Neural cell (in vitro differentiated cells): ENCODE data around the gene MIS12. TPM values are rescaled to one million over a fixed set of nuclear protein-coding genes. Genes with fewer than 3 reads are reported as not detected.

Experiments used
- H2AFZ ChIP-seq: fragments of 200-600, 300-800 bp; sonication (generic), shearing (Covaris generic); 2 replicates; pipeline ENCODE4 v1.6.0; 2014; ENCODE audit warnings: low read depth, mild to moderate bottlenecking, antibody characterized with exemption, low read length, moderate library complexity
- H3F3A ChIP-seq: fragments of 200-600 bp; shearing (Covaris generic); 2 replicates; pipeline ENCODE4 v1.6.1; 2016; ENCODE audit warnings: mild to moderate bottlenecking, moderate library complexity, mixed read lengths, antibody characterized with exemption, low read length; ENCODE audit not compliant: insufficient read depth, poor library complexity, severe bottlenecking
- H3K27ac ChIP-seq: fragments of 200-600, 300-800 bp; sonication (generic), shearing (Covaris generic); 2 replicates; pipeline ENCODE4 v1.5.1; 2014; ENCODE audit warnings: mild to moderate bottlenecking, low read length, moderate library complexity
- H3K27me3 ChIP-seq: fragments of 300-800, 200-600 bp; sonication (generic), shearing (Covaris generic); 2 replicates; pipeline ENCODE4 v1.6.0; 2014; ENCODE audit warnings: mild to moderate bottlenecking, low read depth, low read length, moderate library complexity; ENCODE audit not compliant: insufficient read depth
- H3K36me3 ChIP-seq: fragments of 300-800, 200-600 bp; sonication (generic), shearing (Covaris generic); 2 replicates; pipeline ENCODE4 v1.5.1; 2014; ENCODE audit warnings: mild to moderate bottlenecking, antibody characterized with exemption, low read length, moderate library complexity; ENCODE audit not compliant: insufficient read depth
- H3K4me2 ChIP-seq: fragments of 300-800, 200-600 bp; sonication (generic), shearing (Covaris generic); 2 replicates; pipeline ENCODE4 v1.6.0; 2014; ENCODE audit warnings: mild to moderate bottlenecking, low read length
- H3K4me3 ChIP-seq: fragments of 300-800, 200-600 bp; sonication (generic), shearing (Covaris generic); 2 replicates; pipeline ENCODE4 v1.5.1; 2014; ENCODE audit warnings: mild to moderate bottlenecking, low read length, moderate library complexity
- H3K79me2 ChIP-seq: fragments of 200-600 bp; shearing (Covaris generic); replicated peaks from 2 replicates; pipeline ENCODE4 v1.6.0; 2014; ENCODE audit warnings: mild to moderate bottlenecking, low read length, moderate library complexity; ENCODE audit not compliant: insufficient read depth
- H3K9ac ChIP-seq: fragments of 300-800, 200-600 bp; sonication (generic), shearing (Covaris generic); 2 replicates; pipeline ENCODE4 v1.6.1; 2016; ENCODE audit warnings: mild to moderate bottlenecking, low read length, mixed read lengths
- H3K9me2 ChIP-seq: fragments of 200-600 bp; shearing (Covaris generic); 2 replicates; pipeline ENCODE4 v1.6.1; 2016; ENCODE audit warnings: mild to moderate bottlenecking, low read length, mixed read lengths; ENCODE audit not compliant: insufficient read depth
- H3K9me3 ChIP-seq: fragments of 200-600, 300-800 bp; sonication (generic), shearing (Covaris generic); 2 replicates; pipeline ENCODE4 v1.6.1; 2016; ENCODE audit warnings: mild to moderate bottlenecking, mixed run types, low read length, moderate library complexity, mixed read lengths
- H4K20me1 ChIP-seq: fragments of 200-600 bp; shearing (Covaris generic); 2 replicates; pipeline ENCODE4 v1.6.1; 2016; ENCODE audit warnings: mild to moderate bottlenecking, mixed run types; ENCODE audit not compliant: insufficient read depth
- EP300 ChIP-seq: fragments of 450-650 bp; conservative IDR thresholded peaks from 2 replicates; pipeline ENCODE4 v1.6.1; 2014; ENCODE audit warnings: antibody characterized with exemption, mild to moderate bottlenecking, moderate library complexity; ENCODE audit not compliant: poor library complexity, severe bottlenecking
- EZH2 ChIP-seq: fragments of 200-600, 300-800 bp; shearing (Covaris generic), sonication (generic); IDR thresholded peaks from 2 replicates; pipeline ENCODE4 v1.6.1; 2014; ENCODE audit warnings: antibody characterized with exemption, low read length, borderline replicate concordance, mild to moderate bottlenecking; ENCODE audit not compliant: insufficient read depth, poor library complexity, severe bottlenecking
- MXI1 ChIP-seq: fragments of 450-650 bp; conservative IDR thresholded peaks from 2 replicates; pipeline ENCODE4 v1.6.1; 2014; ENCODE audit warnings: antibody characterized with exemption, mild to moderate bottlenecking; ENCODE audit not compliant: poor library complexity, severe bottlenecking
- POLR2AphosphoS5 ChIP-seq: IDR thresholded peaks from 2 replicates; pipeline ENCODE4 v1.6.1; 2012
- RAD21 ChIP-seq: fragments of 450-650 bp; conservative IDR thresholded peaks from 2 replicates; pipeline ENCODE4 v1.6.1; 2014; ENCODE audit warnings: antibody characterized with exemption, mild to moderate bottlenecking, moderate library complexity
- SMC3 ChIP-seq: fragments of 450-650 bp; conservative IDR thresholded peaks from 2 replicates; pipeline ENCODE4 v1.6.1; 2014; ENCODE audit warnings: antibody characterized with exemption, mild to moderate bottlenecking, moderate library complexity; ENCODE audit not compliant: poor library complexity
- TAF1 ChIP-seq: IDR thresholded peaks from 2 replicates; pipeline ENCODE4 v1.6.1; 2012; ENCODE audit warnings: low read depth
- polyA plus RNA-seq: library from polyadenylated mRNA; depleted of rRNA; stranded (reverse); fragments of >200 nt; gene quantifications from 2 replicates; pipeline ENCODE4 v1.2.3, GENCODE V29; 2014
- TF ChIP-seq, protein P1 (sequence below): IDR thresholded peaks from 2 replicates; pipeline ENCODE4 v1.6.1; 2012; ENCODE audit warnings: borderline replicate concordance
- TF ChIP-seq, protein P2 (sequence below): fragments of 450-650 bp; IDR thresholded peaks from 2 replicates; pipeline ENCODE4 v1.5.1; 2014; ENCODE audit warnings: antibody characterized with exemption, mild to moderate bottlenecking, moderate library complexity; ENCODE audit not compliant: poor library complexity, severe bottlenecking

Gene MIS12
- polyA plus RNA-seq, 1 donor from 2014 or later = 41.4 TPM

DNA sequence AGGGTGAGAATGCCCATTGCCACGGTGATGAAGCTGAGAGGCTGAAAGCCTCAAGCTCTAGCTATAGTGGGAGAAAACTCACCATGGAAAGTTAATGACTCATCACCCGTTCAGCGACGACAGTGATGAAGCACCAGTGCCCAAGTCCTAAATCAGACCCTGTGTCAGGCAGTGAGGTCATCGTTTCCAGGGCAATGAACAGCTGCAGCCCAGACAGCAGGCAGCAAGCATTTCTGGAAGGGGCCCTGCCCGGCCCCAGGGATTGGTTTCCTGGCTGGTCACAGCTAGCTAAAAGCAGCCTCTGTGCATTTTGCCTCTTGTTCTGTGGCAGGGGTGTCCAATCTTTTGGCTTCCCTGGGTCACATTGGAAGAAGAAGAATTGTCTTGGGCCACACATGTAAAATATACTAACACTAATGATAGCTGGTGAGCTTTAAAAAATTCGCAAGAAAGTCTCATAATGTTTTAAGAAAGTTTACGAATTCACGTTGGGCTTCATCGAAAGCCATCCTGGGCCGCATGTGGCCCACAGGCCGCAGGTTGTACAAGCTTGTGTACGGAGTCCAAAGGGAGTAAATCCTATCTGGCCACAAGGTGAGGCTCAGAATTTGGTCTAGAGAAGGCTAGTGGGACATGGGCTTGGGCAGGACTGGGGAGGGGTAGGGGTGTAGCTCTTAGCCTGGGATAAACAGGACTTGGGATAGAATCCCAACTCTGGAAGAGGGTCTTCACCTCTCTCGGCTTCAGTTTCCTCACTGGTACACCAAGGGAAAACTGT lies 40.6 kb downstream of the MIS12 start:
- Histone ChIP-seq H3K9me2 (no peaks in the 10 kb centered on the region), H3K27me3 (no peaks in the 10 kb centered on the region), H2AFZ (peak overlapping the region; percentile 10), H3K27ac (peak overlapping the region; percentile 17), H4K20me1 (no peaks in the 10 kb centered on the region), H3K9ac (no peak overlapping the region), H3K36me3 (no peaks in the 10 kb centered on the region), H3K79me2 (no peaks in the 10 kb centered on the region), H3K4me3 (no peak overlapping the region), H3F3A (no peaks in the 10 kb centered on the region), H3K9me3 (no peaks in the 10 kb centered on the region), H3K4me2 (no peak overlapping the region)
- TF ChIP-seq SMC3 (no peak), MXI1 (no peak), EP300 (no peak)
- TF ChIP-seq, protein P1, sequence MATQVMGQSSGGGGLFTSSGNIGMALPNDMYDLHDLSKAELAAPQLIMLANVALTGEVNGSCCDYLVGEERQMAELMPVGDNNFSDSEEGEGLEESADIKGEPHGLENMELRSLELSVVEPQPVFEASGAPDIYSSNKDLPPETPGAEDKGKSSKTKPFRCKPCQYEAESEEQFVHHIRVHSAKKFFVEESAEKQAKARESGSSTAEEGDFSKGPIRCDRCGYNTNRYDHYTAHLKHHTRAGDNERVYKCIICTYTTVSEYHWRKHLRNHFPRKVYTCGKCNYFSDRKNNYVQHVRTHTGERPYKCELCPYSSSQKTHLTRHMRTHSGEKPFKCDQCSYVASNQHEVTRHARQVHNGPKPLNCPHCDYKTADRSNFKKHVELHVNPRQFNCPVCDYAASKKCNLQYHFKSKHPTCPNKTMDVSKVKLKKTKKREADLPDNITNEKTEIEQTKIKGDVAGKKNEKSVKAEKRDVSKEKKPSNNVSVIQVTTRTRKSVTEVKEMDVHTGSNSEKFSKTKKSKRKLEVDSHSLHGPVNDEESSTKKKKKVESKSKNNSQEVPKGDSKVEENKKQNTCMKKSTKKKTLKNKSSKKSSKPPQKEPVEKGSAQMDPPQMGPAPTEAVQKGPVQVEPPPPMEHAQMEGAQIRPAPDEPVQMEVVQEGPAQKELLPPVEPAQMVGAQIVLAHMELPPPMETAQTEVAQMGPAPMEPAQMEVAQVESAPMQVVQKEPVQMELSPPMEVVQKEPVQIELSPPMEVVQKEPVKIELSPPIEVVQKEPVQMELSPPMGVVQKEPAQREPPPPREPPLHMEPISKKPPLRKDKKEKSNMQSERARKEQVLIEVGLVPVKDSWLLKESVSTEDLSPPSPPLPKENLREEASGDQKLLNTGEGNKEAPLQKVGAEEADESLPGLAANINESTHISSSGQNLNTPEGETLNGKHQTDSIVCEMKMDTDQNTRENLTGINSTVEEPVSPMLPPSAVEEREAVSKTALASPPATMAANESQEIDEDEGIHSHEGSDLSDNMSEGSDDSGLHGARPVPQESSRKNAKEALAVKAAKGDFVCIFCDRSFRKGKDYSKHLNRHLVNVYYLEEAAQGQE = no peak

DNA sequence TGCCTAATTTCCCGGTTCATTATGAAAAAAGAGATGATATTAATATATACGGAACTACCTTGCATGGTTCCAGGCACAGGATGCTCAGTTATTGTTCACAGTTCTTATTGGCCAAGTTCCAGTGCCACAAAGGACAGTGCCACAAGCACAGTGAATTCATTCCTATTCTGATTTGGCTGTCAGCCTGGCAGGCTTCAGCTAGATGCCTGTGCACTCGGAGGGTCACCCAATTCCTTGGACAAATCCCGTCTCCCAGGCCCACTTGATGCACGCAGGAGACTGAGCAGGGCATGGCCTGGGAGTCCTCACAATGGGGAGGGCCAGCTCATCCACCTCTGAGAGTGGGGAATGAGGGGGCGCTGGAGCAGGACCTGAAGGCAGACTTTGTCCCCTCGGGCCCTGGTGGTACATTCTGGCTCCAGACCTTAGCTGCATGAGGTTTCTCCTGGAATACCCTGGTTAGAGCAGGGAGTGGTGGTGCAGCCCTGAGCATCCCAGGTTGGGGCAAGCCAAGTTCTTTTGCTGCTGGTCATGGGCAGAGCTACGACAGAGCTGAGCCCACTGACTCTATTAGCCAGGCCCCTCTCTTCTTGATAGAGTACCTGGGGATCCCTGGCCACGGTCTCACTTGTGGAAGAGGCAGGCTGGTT lies 41.4 kb downstream of the MIS12 start:
- no peaks in the 10 kb centered on the region for H4K20me1 ChIP-seq
- no peaks in the 10 kb centered on the region for H3K9me2 ChIP-seq
- no peaks in the 10 kb centered on the region for H3K27me3 ChIP-seq
- no peak overlapping the region for H3K27ac ChIP-seq
- no peak overlapping the region for H3K4me2 ChIP-seq
- no peaks in the 10 kb centered on the region for H3K79me2 ChIP-seq
- H3K9ac ChIP-seq = no peak overlapping the region
- no peaks in the 10 kb centered on the region for H3K9me3 ChIP-seq
- no peaks in the 10 kb centered on the region for H3K36me3 ChIP-seq
- H3K4me3 ChIP-seq = no peak overlapping the region
- TF ChIP-seq POLR2AphosphoS5 (no peak), RAD21 (no peak), EZH2 (no peak), EP300 (no peak), TAF1 (no peak)
- TF ChIP-seq, protein P2, sequence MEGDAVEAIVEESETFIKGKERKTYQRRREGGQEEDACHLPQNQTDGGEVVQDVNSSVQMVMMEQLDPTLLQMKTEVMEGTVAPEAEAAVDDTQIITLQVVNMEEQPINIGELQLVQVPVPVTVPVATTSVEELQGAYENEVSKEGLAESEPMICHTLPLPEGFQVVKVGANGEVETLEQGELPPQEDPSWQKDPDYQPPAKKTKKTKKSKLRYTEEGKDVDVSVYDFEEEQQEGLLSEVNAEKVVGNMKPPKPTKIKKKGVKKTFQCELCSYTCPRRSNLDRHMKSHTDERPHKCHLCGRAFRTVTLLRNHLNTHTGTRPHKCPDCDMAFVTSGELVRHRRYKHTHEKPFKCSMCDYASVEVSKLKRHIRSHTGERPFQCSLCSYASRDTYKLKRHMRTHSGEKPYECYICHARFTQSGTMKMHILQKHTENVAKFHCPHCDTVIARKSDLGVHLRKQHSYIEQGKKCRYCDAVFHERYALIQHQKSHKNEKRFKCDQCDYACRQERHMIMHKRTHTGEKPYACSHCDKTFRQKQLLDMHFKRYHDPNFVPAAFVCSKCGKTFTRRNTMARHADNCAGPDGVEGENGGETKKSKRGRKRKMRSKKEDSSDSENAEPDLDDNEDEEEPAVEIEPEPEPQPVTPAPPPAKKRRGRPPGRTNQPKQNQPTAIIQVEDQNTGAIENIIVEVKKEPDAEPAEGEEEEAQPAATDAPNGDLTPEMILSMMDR = no peak
- no peak overlapping the region for H2AFZ ChIP-seq
- no peaks in the 10 kb centered on the region for H3F3A ChIP-seq
